ENCODE results near the gene SLC2A9. TPM values are rescaled to one million over a fixed set of nuclear protein-coding genes. Genes with fewer than 3 reads are reported as not detected.
"Not testable (repeated sequence)": the region's sequence is repeated elsewhere in the genome, so short reads cannot be mapped to it uniquely, and the experiment has no call there.

Gene SLC2A9
- total RNA-seq, 1 donor from 2014 or later: 4.8 TPM

DNA sequence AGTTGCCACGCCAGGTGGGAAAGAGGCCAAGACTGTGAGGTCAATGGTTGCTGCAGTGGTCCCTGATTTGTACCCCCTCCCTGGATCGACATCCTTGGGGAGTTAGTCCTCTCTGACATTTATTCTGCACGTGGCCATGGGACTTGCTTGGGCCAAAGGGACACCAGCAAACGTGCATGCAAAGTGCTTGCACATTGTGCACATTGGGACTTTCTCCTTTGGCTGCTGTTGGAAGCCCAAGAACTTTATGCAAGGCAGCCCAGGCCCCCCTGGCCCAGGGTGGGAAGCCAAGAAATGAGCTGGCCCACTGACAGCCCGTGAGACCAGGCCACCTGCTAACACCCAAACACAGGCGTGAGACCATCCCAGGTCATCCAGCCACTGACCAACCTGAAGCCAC, 38.1 kb downstream of the SLC2A9 start:
- Mint-ChIP-seq H3K27ac (no peak overlapping the region), H3K27me3 (ENCODE audit: low read depth) (peaks cover 14% of the 10 kb centered on the region), H3K4me1 (no peaks in the 10 kb centered on the region), H3K4me3 (no peak overlapping the region), H3K9me3 (peaks cover 12% of the 10 kb centered on the region), H3K36me3 (peaks cover 1% of the 10 kb centered on the region)
- no peak for DNase-seq (ENCODE audit: low spot score in 2 of 2, unreplicated experiment in 2 of 2)
- TF ChIP-seq, protein P1, sequence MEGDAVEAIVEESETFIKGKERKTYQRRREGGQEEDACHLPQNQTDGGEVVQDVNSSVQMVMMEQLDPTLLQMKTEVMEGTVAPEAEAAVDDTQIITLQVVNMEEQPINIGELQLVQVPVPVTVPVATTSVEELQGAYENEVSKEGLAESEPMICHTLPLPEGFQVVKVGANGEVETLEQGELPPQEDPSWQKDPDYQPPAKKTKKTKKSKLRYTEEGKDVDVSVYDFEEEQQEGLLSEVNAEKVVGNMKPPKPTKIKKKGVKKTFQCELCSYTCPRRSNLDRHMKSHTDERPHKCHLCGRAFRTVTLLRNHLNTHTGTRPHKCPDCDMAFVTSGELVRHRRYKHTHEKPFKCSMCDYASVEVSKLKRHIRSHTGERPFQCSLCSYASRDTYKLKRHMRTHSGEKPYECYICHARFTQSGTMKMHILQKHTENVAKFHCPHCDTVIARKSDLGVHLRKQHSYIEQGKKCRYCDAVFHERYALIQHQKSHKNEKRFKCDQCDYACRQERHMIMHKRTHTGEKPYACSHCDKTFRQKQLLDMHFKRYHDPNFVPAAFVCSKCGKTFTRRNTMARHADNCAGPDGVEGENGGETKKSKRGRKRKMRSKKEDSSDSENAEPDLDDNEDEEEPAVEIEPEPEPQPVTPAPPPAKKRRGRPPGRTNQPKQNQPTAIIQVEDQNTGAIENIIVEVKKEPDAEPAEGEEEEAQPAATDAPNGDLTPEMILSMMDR (IDR thresholded peaks at IDR 0.05; ENCODE audit: unreplicated experiment): no peak

DNA sequence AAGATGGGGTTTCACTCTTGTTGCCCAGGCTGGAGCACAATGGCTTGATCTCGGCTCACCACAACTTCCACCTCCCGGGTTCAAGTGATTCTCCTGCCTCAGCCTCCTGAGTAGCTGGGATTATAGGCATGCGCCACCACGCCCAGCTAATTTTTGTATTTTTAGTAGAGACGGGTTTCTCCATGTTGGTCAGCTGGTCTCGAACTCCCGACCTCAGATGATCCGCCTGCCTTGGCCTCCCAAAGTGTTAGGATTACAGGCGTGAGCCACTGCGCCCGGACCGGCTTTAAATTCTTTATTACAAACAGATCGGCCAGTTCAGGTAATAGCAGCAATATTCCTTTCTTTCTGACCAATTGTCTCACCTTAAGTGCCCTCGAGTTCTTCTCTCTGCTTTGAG, 39.4 kb downstream of the SLC2A9 start:
- not testable (repeated sequence) for H3K36me3 Mint-ChIP-seq; H3K27ac Mint-ChIP-seq; DNase-seq (ENCODE audit: low spot score in 2 of 2, unreplicated experiment in 2 of 2); H3K4me3 Mint-ChIP-seq; H3K4me1 Mint-ChIP-seq
- H3K27me3 Mint-ChIP-seq (ENCODE audit: low read depth): peaks cover 22% of the 10 kb centered on the region
- peaks cover 12% of the 10 kb centered on the region for H3K9me3 Mint-ChIP-seq

DNA sequence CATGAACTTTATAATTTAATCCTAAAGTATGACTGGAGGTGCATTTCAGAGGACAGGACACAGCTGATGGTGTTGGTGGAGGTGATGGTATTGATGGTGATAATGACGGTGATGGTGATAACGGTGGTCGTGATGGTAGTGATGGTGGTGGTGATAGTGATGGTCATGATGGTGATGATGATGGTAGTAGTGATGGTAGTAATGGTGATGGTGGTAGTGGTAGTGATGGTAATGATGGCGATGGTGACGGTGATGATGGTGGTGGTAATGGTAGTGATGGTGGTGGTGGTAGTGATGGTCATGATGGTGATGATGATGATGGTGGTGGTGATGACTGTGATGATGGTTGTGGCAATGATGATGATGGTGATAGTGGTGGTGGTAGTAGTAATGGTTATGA, 40.4 kb downstream of the SLC2A9 start:
- Mint-ChIP-seq H3K27me3 (ENCODE audit: low read depth) (peaks cover 24% of the 10 kb centered on the region), H3K4me1 (no peaks in the 10 kb centered on the region), H3K27ac (no peak overlapping the region), H3K9me3 (peaks cover 10% of the 10 kb centered on the region), H3K36me3 (peaks cover 1% of the 10 kb centered on the region), H3K4me3 (no peak overlapping the region)
- DNase-seq (ENCODE audit: low spot score in 2 of 2, unreplicated experiment in 2 of 2): no peak
- TF ChIP-seq, protein P1 (IDR thresholded peaks at IDR 0.05; ENCODE audit: unreplicated experiment): no peak

DNA sequence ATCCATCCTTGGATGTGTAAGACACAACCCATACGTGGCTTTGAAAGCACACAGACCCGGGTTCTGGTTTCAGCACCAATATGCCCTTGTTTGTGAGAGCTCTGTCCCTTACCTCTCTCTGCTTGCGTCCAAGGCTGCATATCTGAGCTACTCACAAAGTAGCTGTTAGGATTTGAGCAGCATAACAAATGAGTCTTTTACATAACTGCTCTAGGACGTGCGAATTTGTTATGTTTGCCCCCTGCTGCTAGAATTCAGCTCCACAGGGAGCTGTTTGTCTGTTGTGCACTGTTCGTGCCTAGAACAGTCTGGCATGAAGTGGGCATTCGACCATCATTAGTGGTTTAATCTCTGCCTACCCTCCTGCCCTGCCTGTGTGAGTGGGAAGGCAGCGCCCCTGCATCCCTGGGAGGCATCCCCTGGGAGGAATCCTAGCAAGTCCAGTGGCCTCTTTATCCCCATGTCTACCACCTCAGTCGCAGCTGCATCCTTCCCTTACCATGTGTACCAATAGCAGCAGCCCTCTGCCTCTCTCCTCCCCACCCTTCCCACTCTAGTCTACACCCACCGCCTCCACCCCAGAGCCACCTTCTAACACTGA, 42.1 kb downstream of the SLC2A9 start:
- no peak overlapping the region for H3K4me3 Mint-ChIP-seq
- TF ChIP-seq, protein P1 (IDR thresholded peaks at IDR 0.05; ENCODE audit: unreplicated experiment): no peak
- DNase-seq (ENCODE audit: low spot score in 2 of 2, unreplicated experiment in 2 of 2): no peak
- H3K27ac Mint-ChIP-seq: no peak overlapping the region
- H3K4me1 Mint-ChIP-seq: no peaks in the 10 kb centered on the region
- peaks cover 18% of the 10 kb centered on the region for H3K9me3 Mint-ChIP-seq
- H3K36me3 Mint-ChIP-seq: peaks cover 1% of the 10 kb centered on the region
- peaks cover 26% of the 10 kb centered on the region for H3K27me3 Mint-ChIP-seq (ENCODE audit: low read depth)

DNA sequence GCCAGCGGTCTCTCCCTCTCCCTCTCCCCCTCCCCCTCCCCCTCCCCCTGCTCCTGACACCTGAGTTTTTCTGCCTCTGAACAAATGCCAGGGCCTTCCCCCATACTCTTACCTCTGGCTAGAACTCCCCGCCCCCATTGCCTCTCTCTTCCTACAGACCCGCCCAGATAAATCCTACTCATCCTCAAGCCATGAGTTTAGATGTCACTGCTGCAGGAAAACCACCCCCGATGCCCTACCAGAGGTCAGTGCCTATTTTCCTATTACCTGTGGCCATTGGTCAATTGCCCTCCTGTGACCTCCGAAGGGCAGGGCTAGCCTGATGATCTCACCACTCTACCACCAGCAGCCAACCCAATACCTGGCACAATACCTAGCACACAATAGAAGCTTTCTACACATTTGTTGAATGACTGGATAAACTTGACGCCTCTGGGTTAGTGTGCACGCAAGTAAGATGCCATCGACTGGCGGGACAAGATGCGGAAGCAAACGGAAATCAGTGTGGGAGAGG, 43.7 kb downstream of the SLC2A9 start:
- TF ChIP-seq, protein P1 (IDR thresholded peaks at IDR 0.05; ENCODE audit: unreplicated experiment): no peak
- Mint-ChIP-seq H3K27ac (no peak overlapping the region), H3K4me3 (no peak overlapping the region), H3K9me3 (peaks cover 30% of the 10 kb centered on the region), H3K27me3 (ENCODE audit: low read depth) (peaks cover 26% of the 10 kb centered on the region), H3K36me3 (peaks cover 6% of the 10 kb centered on the region), H3K4me1 (no peaks in the 10 kb centered on the region)
- DNase-seq (ENCODE audit: low spot score in 2 of 2, unreplicated experiment in 2 of 2): no peak

DNA sequence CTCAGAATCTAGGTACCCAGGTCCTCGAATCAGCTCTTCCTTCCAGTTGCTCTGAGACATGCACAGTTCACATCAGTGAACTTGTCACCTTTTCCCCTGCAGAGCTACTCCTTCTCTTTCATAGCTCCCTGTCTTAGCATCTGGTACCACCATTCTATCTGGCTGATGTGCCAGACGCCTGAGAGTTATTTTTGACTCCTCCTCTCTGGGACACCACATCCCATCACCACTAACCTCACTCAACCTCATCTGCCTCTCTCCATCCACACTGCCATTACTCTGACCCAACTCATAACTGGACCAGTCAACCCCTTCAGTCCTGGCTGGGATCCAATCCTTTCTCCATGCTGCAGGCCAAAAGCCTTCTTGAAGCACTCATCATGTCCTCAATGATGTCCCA, 44.5 kb downstream of the SLC2A9 start:
- Mint-ChIP-seq H3K4me3 (no peak overlapping the region), H3K27me3 (ENCODE audit: low read depth) (peaks cover 26% of the 10 kb centered on the region), H3K27ac (no peak overlapping the region), H3K4me1 (no peaks in the 10 kb centered on the region), H3K36me3 (peaks cover 5% of the 10 kb centered on the region), H3K9me3 (peaks cover 33% of the 10 kb centered on the region)
- TF ChIP-seq, protein P1 (IDR thresholded peaks at IDR 0.05; ENCODE audit: unreplicated experiment): no peak
- DNase-seq (ENCODE audit: low spot score in 2 of 2, unreplicated experiment in 2 of 2): no peak
